DOHH2 (cell line): ENCODE results near the gene C1QTNF6.

ENCODE experiments used
- H3F3A ChIP-seq: fragments of 200-600 bp; sonication (generic), shearing (Covaris generic); 2 replicates; pipeline ENCODE4 v1.6.0; 2016; ENCODE audit warnings: antibody characterized with exemption, mild to moderate bottlenecking; ENCODE audit not compliant: control insufficient read depth, insufficient read depth
- H3K27ac ChIP-seq: fragments of 200-600 bp; sonication (generic); 2 replicates; pipeline ENCODE4 v1.5.1; 2014; ENCODE audit warnings: low read depth, mild to moderate bottlenecking, low read length, moderate library complexity
- H3K27me3 ChIP-seq: fragments of 200-600 bp; sonication (generic); 2 replicates; pipeline ENCODE4 v1.6.1; 2014; ENCODE audit warnings: mild to moderate bottlenecking, low read length, mixed read lengths; ENCODE audit not compliant: control insufficient read depth
- H3K36me3 ChIP-seq: fragments of 200-600 bp; sonication (generic); 2 replicates; pipeline ENCODE4 v1.6.1; 2014; ENCODE audit warnings: mild to moderate bottlenecking, low read length, moderate library complexity, mixed read lengths; ENCODE audit not compliant: control insufficient read depth
- H3K4me1 ChIP-seq: fragments of 200-600 bp; sonication (generic); 2 replicates; pipeline ENCODE4 v1.6.1; 2014; ENCODE audit warnings: mild to moderate bottlenecking, low read length, mixed read lengths; ENCODE audit not compliant: control insufficient read depth
- H3K4me2 ChIP-seq: fragments of 200-600 bp; sonication (generic); 2 replicates; pipeline ENCODE4 v1.6.0; 2014; ENCODE audit warnings: mild to moderate bottlenecking, low read length, moderate library complexity
- H3K4me3 ChIP-seq: fragments of 200-600 bp; sonication (generic); 2 replicates; pipeline ENCODE4 v1.5.1; 2014; ENCODE audit warnings: mild to moderate bottlenecking, low read length, mixed read lengths
- H3K79me2 ChIP-seq: fragments of 200-600 bp; sonication (generic); 2 replicates; pipeline ENCODE4 v1.6.1; 2014; ENCODE audit warnings: mild to moderate bottlenecking, low read length, mixed read lengths; ENCODE audit not compliant: control insufficient read depth
- H3K9me2 ChIP-seq: fragments of 200-600 bp; sonication (generic); replicated peaks from 2 replicates; pipeline ENCODE4 v1.6.1; 2014; ENCODE audit warnings: mild to moderate bottlenecking, low read length, mixed read lengths; ENCODE audit not compliant: control insufficient read depth
- H3K9me3 ChIP-seq: fragments of 200-600 bp; sonication (generic); 2 replicates; pipeline ENCODE4 v1.6.1; 2014; ENCODE audit warnings: antibody characterized with exemption, low read length, mixed read lengths; ENCODE audit not compliant: control insufficient read depth, insufficient read depth
- H4K20me1 ChIP-seq: fragments of 200-600 bp; sonication (generic); 2 replicates; pipeline ENCODE4 v1.6.0; 2014; ENCODE audit warnings: low read depth, mild to moderate bottlenecking, antibody characterized with exemption, low read length, moderate library complexity; ENCODE audit not compliant: control insufficient read depth, insufficient read depth
- CTCF ChIP-seq: fragments of 200-600 bp; sonication (generic); IDR thresholded peaks from one replicate; pipeline ENCODE4 v1.5.1; 2014; ENCODE audit warnings: antibody characterized with exemption, mild to moderate bottlenecking, low read depth, low read length; ENCODE audit not compliant: poor library complexity, severe bottlenecking
- EZH2phosphoT487 ChIP-seq: fragments of 200-600 bp; sonication (generic); IDR thresholded peaks from 2 replicates; pipeline ENCODE4 v1.6.1; 2017; ENCODE audit warnings: borderline replicate concordance, mild to moderate bottlenecking, antibody characterized with exemption, low read length, moderate library complexity, mixed read lengths

Gene C1QTNF6

DNA sequence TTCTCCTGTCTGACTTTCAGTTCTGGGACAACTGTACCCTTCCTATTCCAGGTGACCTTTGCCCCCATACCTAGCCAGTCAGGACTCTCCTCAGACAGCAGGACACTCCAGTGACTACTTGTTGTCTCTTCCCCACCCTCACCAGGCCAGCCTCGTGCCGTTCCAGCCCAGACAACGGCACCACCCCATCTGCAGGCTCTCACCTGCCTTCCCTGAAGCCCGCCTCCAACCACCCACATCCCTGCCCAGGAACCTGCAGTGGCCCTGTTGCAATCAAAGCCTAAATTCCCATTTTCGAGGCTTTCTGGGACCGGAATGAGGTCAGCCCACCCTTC is 42.0 kb downstream of the C1QTNF6 start:
- Histone ChIP-seq H3K27me3 (0 out of 2 replicates have a peak, but pooled peaks cover 6% of the 10 kb centered on the region), H4K20me1 (no peaks in the 10 kb centered on the region), H3K9me2 (no peaks in the 10 kb centered on the region), H3K27ac (no peak overlapping the region), H3K9me3 (no peaks in the 10 kb centered on the region), H3F3A (no peaks in the 10 kb centered on the region), H3K4me1 (peaks cover 8% of the 10 kb centered on the region; the same call in 1 of the 2 replicates), H3K79me2 (no peaks in the 10 kb centered on the region), H3K4me2 (no peak overlapping the region), H3K36me3 (no peaks in the 10 kb centered on the region), H3K4me3 (no peak overlapping the region)
- TF ChIP-seq EZH2phosphoT487 (no peak), CTCF (no peak)

DNA sequence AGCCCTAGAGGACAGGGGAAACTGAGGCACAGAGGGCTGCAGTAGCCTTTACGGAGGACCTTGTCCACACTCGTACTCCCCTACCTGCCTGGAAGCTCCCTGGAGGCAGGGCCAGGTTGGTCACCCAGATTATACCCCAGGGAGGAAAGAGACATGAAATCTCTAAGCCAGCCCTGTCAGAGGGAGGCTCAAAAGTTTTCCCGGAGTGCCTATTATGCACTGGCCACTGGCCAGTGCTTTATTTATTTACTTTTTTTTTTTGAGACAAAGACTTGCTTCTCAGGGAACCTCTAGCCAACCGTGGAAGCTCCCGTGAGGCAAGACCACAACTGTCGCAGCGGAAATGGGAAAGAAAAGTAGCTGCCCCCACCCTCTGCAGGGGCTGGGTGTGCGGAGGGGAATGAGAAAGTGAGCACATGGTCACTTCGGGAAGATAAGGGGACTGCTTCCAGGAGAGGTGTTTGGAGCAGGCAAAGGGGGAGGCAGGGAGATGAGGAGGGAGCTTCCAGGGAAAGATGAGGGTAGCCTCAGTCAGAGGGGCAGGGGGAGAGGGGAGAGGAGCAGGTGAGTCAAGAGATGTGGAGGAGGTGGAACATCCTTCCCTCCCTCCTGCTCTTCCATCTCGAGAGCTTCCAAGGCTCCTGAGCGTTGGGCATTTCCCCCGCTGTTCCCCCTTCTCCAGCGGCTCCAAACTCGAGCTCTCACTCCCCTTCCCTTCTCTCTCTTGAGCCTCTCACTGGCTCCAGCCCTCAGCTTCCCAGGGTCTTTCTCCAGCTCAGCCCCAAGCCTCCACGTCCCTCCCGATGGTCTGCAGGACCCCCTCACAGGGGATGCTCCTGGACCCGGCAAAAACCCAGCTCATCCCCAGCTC is 42.6 kb downstream of the C1QTNF6 start:
- H3K4me2 ChIP-seq = no peak overlapping the region
- TF ChIP-seq CTCF (no peak), EZH2phosphoT487 (no peak)
- no peaks in the 10 kb centered on the region for H3K9me3 ChIP-seq
- 0 out of 2 replicates have a peak, but pooled peaks cover 6% of the 10 kb centered on the region for H3K27me3 ChIP-seq
- H4K20me1 ChIP-seq = no peaks in the 10 kb centered on the region
- H3F3A ChIP-seq = no peaks in the 10 kb centered on the region
- H3K9me2 ChIP-seq = no peaks in the 10 kb centered on the region
- H3K36me3 ChIP-seq = no peaks in the 10 kb centered on the region
- H3K4me1 ChIP-seq = peaks cover 8% of the 10 kb centered on the region; the same call in 1 of the 2 replicates
- H3K4me3 ChIP-seq = no peak overlapping the region
- H3K79me2 ChIP-seq = no peaks in the 10 kb centered on the region
- H3K27ac ChIP-seq = no peak overlapping the region

DNA sequence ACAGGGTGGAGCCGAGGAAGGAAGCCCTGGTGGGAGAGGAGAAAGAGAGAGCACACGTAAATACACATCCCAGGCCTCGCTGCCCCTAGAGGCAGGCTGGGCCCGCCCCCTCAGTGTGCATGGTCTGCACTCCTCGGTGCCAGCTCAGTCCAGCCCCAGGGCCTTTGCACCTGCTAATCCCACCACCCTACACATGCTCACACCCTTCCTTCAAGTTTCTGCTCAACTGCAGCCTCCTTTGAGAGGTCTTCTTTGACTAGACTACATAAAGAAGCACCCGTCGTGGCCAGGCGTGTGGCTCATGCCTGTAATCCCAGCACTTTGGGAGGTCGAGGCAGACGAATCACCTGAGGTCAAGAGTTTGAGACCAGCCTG is 43.9 kb downstream of the C1QTNF6 start:
- no peak overlapping the region for H3K27ac ChIP-seq
- H3K4me3 ChIP-seq = no peak overlapping the region
- no peaks in the 10 kb centered on the region for H3K79me2 ChIP-seq
- no peaks in the 10 kb centered on the region for H4K20me1 ChIP-seq
- 0 out of 2 replicates have a peak, but pooled peaks cover under 1% of the 10 kb centered on the region for H3K27me3 ChIP-seq
- no peaks in the 10 kb centered on the region for H3K9me2 ChIP-seq
- H3K9me3 ChIP-seq = no peaks in the 10 kb centered on the region
- no peak overlapping the region for H3K4me2 ChIP-seq
- TF ChIP-seq EZH2phosphoT487 (no peak), CTCF (no peak)
- H3K36me3 ChIP-seq = no peaks in the 10 kb centered on the region
- no peaks in the 10 kb centered on the region for H3F3A ChIP-seq
- no peaks in the 10 kb centered on the region for H3K4me1 ChIP-seq
